Stimulated activated naive CD4-positive, alpha-beta T cell treated with Interleukin-2 at 50 U/mL for 16 hours (primary cell): ENCODE results near the gene IGFBP4.
"Not testable (repeated sequence)": the region's sequence is repeated elsewhere in the genome, so short reads cannot be mapped to it uniquely, and the experiment has no call there.

ENCODE experiments used
- DNase-seq: peaks from one replicate; lab custom pipeline; 2025; lab: John Stamatoyannopoulos, UW

Gene IGFBP4

DNA sequence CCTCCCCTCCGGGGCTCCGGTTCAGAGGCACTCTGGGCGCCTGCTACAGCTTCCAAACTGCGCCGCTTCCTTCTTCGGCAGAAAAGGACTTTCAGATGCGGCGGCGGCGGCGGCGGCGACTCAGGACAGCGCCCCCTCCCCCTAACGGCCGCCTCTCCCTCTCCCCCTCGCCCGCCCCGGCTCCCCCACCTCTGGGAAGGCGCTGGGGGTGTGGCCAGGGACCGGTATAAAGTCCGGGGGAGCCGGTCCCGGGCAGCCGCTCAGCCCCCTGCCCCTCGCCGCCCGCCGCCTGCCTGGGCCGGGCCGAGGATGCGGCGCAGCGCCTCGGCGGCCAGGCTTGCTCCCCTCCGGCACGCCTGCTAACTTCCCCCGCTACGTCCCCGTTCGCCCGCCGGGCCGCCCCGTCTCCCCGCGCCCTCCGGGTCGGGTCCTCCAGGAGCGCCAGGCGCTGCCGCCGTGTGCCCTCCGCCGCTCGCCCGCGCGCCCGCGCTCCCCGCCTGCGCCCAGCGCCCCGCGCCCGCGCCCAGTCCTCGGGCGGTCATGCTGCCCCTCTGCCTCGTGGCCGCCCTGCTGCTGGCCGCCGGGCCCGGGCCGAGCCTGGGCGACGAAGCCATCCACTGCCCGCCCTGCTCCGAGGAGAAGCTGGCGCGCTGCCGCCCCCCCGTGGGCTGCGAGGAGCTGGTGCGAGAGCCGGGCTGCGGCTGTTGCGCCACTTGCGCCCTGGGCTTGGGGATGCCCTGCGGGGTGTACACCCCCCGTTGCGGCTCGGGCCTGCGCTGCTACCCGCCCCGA lies at the start of gene IGFBP4:
TSS of gene IGFBP4 (plus strand) at position 255 of the 792 bp plus-strand sequence. CDS start at position 541, 286 bp downstream.
- DNase-seq = peak; percentile 57

DNA sequence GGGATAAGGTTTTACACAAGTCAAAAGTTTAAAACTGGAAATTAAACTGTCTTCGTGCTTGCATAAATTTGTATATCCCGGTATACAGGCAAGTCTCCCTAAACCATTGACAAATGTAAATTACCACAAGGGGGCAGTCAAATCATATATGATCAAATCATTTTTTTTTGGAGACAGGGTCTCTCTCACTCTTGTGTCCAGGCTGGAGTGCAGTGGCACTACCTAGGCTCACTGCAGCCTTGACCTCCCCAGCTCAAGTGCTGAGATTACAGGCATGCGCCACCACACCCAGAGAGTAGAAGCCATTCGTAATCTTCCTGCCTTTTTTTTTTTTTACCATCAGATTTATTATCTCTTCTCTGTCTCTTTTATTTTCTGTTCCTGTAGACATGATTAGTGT lies 44.1 kb upstream of the IGFBP4 start:
- no peak for DNase-seq

DNA sequence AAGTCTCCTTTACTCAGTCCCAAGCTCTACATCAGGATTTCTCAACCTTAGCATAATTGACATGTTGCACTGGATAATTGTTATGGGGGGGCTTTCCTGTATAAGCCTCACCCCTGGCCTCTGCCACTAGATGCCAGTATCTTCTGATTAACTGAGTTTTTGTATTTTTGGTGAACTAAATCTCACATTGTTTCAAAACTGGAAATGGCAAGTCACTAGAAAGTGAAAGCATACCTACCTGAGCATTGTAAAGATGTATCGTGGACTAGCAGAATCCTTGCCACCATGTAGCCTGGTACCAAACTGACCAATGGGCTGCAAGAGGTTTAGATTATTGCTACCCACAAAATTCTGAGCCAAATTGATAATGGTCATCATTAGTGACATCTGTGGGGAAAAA lies 40.6 kb upstream of the IGFBP4 start:
- no peak for DNase-seq

DNA sequence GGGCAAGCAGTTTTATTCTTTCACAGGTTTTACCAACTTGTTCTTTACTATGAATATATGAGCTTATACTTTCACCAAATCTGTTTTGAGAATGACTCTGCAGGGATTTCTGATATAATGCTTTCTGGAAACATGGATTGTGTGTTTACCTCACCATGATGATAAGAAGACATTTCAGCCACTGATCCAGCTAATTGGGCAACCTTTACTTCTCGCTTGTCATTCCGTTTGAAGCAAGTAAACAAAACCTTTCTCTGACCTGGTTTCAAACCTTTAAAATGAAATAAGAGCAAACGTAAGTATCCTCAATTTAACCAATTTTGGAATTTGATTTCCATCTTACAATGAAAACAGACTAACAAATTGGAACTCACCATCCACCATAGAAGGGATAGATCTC lies 39.2 kb upstream of the IGFBP4 start:
- no peak for DNase-seq

DNA sequence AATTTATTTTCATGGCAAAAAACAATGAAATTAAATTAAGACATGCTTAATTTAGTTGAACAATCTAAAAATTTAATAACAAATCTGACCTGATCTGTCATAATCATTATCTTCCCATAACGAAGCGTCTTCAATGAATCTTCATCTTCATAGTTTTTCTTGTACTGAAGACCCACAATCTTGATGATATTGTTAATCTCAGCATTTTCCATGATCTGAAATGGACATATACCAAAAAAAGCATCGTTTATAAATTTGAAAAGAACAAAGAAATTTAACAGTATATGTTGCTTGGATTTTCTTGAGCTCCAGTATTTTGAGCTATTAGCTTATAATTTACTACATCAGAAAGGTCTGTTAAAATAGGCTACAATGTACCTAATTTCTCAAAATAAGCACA lies 35.8 kb upstream of the IGFBP4 start:
- no peak for DNase-seq

DNA sequence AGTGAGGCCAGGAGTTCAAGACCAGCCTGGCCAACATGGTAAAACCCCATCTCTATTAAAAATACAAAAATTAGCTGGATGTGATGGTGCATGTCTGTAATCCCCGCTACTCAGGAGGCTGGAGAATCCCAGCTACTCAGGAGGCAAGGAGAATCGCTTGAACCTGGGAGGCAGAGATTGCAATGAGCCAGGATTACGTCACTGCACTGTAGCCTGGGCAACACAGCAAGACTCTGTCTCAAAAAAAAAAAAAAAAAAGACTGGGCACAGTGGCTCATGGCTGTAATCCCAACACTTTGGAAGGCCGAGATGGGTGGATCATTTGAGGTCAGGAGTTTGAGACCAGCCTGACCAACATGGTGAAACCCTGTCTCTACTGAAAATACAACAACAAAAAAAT lies 33.7 kb upstream of the IGFBP4 start:
- not testable (repeated sequence) for DNase-seq

DNA sequence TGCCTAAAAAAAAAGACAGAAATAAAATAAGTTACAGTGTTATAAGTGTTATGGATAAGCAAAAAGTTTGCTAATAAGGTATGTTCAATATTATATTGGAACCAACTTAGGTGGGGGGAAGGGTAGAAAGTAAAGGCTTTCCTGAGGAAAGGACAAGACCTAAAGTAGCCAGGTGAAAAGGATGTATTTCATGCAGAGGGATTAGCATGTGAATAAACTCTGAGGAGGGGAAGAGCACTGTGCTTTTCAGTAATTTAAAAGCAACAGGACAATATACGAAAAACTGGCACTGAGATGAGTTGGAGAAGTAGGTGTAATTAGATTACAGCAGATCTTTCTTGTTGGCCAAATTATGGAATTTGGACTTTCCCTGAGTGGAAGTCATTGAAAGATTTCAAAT lies 33.2 kb upstream of the IGFBP4 start:
- no peak for DNase-seq

DNA sequence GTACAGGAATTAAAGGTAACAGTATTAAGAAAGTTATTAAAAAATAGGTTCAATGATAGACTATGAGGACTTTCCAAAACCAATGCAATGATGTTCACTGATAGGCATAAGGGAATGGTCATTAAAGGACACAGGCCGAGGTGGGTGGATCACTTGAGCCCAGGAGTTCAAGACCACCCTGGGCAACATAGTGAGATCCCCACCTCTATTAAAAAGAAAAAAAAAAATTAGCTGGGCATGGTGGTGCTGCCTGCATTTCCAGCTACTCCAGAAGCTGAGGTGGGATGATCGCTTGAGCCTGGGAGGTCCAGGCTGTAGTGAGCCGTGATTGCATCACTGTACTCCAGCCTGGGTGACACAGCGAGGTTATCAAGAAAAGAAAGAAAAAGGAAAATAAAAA lies 31.4 kb upstream of the IGFBP4 start:
- DNase-seq = no peak

DNA sequence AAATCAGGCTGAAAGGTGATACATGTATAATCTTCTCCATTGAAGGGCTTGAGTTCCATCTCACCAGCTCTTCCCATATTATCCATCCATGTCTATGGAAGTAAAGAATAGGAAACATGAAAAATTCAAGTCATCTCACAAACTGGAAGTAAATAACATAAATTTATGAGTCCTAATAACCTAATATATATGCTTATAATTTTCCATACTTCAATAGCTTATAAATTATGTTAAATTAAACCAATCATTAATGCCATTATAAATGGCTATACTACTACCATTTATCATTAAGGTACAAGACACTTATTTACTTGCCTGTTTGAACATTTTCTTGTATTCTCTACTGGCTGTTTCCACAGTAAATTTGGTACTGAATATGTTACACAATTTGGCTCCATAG lies 30.4 kb upstream of the IGFBP4 start:
- no peak for DNase-seq

DNA sequence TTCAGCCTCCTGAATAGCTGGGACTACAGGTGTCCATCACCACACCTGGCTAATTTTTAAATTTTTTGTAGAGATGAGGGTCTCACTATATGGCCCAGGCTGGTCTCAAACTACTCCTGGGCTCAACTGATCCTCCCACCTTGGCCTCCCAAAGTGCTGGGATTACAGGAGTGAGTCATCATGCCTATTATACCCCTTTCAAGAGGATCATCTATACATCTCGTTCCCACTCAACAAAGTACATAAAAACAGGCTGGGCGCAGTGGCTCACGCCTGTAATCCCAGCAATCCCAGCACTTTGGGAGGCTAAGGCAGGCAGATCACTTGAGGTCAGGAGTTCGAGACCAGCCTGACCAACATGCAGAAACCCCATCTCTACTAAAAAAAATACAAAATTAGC lies 28.9 kb upstream of the IGFBP4 start:
- not testable (repeated sequence) for DNase-seq

DNA sequence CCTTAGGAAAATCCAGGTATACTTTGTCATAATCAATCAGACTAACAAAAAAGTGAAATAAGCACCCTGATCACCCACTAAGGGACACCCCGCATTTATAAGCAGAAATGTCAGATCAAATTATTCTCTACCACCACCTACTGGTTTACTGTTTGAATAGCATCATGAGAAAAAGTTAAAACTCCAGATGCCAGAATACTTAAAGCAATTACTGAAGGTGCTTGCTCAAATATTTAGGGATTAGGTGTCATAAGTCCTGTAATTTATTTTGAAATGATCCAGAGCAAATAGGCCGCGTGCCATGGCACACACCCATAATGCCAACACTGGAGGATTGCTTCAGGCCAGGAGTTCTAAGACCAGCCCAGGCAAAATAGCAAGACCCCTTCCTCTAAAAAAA lies 27.9 kb upstream of the IGFBP4 start:
- no peak for DNase-seq

DNA sequence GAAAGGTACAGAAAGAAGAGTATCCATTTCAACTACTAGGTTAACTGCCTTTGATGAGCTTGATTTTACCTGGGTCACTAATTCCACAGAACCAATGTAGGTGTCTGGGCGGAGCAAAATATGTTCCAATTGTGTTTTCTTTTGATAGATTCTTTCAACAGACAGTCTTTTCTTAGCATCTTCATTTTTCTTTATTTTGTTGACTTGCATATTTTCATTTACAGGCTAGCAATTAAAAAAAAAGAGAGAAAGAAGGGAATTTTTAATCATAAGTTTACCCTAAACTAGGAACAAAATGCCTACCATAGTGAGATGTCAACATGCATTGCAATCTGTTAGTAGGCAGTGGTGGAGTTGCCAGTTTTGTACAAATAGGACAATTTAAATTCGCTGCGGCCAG lies 26.6 kb upstream of the IGFBP4 start:
- DNase-seq = no peak

DNA sequence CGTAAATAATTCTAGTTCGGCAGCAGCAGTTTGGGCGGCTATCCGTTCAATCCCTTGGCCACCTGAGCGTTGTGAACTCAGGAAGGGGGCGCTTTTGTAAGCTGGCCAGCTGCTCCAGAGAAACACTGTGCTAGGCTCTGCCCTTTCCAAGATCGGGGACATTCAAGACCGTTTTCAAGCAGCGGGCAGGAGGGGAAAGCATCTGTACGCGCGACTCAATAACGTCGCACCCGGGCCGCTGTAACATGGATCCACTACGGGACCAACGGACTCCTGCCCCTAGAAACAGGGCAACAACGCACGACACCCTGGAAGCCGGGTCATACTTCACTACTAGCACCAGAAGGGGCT lies 26.0 kb upstream of the IGFBP4 start:
- DNase-seq = no peak

DNA sequence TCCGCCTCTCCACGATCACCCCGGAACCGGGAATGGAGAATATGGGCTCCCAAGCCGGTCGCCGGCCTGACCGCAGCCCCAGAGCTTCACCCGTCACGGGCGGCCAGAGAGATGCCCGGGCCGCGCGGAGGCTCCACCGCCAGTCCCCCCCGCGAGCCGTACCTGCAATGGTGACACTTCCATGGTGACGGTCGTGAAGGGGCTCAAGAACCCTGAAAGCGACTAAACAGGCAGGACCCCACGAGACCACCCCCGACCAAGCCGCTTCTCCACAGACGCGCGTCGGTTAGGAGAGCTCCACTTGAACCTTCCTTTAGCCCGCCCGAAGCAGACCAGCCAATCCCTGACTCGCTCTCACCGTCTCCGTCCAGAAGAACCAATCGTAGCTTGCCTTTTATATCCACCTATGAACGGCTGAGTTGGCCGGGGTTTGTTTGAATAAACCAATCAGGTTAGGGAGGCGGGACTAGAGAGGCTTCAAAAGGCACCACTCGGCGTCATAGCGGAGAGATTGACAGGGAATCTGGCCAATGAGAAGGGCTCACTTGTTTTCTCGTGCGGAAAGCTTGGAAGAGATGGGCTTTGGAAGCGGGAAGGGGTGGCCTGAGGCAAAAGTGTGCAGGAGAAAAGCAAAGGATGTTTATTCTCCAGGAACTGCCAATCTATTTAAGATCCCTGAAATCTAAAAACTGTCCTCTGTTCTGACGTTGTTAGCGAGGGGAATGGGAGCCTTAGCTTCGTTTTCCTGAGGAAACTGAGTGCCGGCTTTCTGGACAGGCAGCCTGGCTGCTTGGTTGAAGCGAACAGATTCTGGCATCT lies 25.4 kb upstream of the IGFBP4 start, which contains the start of gene TOP2A:
TSS of gene TOP2A (minus strand) at position 288 of the 819 bp plus-strand sequence. CDS start at position 183, 105 bp downstream.
- DNase-seq = peak; percentile 91

DNA sequence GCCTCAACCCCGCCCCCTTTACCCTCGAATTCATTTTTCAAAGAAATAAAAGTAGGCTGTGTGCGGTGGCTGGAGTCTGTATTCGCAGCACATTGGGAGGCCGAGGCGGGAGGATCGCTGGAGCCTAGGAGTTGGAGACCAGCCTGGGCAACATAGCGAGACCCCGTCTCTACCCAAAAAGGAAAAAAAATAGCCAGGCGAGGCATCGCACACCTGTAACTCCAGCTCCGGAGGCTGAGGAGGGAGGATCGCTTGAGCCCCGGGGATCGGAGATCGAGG lies 24.9 kb upstream of the IGFBP4 start:
- DNase-seq = no peak

DNA sequence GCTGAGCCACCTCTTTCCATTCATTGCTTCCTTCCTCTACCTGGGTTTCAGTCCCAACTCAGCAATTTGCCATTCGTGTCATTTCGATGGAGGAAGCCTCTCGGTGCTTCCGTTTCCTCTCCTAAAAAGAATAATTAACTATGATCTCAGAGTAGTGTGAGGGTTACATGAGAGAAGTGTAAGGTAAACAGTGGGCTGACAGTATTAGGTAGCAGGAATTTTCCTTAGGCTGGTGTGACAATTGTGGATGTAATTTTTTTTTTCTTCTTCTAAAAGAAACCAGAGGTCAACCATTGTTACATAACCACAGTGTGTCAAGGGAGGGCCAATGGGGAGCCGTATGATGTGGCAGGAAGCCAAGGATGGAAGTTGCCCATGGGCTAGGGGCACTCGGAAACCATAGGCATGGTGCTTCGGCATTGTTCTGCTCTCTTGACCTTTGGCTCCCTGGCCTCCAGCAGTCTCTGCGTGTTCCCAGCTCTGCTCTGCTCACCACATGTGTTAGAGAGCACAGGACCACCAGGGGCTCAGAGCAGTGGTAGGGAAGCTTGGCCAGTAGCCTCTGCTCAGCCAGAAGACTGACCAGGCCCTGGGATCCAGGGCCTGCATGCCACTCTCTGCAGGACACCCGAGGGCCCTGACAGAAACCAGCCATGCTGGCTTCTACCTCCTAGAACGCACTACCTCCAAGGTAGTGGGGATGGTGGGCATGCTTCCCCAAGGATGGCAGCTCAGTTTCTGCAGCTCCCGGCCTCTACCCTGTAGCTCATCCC lies 23.5 kb upstream of the IGFBP4 start:
- no peak for DNase-seq

DNA sequence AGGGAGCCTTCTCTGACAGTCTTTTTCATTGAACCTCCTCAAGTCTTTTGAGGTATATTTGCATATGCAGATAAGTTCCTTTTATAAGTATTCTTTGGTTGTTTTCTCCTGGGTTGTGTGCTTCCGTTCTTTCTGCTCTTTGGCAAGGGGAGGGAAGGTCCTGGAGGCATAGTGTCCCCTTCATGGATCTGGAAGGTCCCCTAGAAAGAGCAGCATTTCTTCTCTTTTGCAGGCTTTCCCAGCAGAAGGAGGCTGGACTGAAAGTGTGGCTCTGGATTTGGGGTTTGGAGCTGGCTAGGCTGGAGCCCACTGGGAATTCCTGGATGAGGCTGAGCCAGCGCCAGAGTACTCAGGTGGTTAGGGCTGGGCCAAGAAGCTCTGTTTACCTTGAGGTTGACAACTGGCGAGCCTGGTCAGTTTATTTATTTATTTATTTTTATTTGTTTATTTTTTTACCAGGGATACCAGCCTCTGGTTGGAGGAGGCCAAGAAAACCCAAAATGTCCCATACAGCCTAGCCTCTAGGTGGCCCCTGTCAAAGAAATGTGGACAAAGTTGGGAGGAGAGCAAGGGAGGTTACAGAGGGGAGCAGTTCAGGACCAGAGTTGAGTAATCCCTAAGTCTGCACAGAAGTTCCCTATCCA lies 20.1 kb upstream of the IGFBP4 start:
- no peak for DNase-seq

DNA sequence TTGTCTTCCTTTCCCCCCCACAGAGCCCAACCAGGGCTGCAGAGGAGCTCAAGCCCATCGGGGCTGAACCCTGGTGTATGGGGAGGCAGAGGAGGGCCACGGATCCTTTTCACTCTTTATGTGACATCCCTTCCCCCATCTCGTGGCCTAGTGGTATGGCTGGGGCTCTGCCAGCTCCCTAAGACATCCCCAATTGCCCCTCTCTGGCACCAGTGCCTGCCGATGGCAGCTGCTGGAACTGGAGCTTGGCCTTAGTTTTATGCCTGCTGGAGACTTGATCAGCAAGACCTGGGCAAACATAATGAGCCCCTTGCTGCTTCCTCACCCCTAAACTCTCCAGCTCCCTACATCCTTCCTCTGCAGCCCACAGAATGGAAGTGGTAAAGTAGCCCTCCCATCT lies 17.5 kb upstream of the IGFBP4 start:
- DNase-seq = no peak

DNA sequence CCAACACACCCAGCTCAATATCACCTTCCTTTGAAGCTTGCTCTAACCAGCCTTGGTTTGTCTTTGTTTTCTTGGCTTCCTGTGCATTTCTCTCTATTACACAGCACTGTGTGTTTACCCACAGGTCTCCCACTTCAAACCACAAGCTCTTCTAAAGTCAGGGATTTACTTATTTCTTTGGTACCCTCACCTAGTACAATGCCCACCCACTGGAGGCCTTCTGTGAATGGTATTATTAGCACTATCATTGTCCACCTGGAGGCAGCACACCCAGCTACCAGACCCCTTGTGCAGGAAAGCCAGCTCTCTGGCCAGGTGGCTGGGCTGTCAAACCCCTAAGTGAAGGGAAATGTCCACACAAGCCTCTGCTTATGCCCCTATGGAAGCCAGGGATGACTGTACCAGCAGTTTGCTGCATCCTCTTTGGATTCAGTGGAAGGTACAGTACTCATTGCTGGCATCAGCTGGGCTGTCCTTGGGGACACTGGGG lies 16.2 kb upstream of the IGFBP4 start:
- DNase-seq = no peak

DNA sequence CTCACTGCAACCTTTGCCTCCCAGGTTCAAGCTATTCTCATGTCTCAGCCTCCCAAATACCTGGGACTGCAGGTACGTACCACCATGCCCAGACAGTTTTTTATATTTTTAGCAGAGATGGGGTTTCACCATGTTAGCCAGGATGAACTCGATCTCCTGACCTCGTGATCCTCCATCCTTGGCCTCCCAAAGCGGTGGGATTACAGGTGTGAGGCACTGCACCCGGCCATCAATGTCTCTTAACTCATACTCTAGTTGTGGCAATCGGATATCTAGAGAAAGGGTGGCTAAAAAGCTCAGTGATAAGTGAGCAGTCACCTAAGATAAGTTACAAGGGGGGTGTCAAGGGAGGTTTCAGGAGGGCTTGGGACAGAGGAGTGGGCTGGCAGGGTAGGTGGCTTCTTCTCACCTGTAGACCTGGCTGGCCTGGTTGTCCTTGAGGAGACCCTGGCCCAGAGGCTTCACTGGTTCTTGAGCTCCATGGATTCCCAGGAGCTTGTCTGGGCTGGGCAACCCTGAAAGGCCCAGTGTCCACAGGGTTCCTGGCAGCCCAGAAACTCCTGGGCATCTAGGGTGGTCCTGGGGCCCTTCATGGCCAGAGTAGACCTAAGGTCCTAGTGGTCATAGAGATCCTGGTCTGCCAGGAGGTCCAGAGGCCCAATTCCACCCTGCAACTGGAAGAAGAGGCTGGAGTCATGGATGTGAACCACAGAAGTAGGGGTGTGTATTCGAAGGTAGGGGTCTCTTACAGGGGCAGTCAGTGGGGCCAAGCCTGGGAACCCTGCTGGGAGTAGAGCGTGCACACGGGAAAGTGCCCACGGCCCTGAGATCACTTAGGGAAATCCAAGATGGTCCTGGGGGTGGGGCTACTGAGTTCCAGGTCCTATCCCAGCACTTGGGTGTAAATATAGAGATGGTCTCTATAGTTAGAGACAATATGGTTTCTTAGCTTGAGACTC lies 12.7 kb upstream of the IGFBP4 start:
- no peak for DNase-seq

DNA sequence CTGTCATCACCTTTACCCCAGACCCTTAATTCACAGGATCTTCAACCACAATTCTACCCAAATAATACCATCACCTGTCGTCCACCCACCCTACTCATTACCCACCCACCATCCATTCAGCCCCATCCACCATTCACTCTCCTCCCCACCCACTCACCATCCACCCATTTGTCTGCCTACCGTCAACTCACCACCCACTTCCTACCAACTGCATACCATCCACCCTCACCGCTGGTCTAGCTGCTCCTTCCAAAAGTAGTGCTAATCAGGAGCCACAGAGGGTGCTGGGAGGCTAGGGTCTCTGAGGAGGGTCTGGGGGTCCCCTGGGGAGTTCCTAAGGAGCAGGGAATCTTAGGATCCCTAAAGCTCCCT lies 12.0 kb upstream of the IGFBP4 start:
- no peak for DNase-seq
